ENCODE measurements around the gene PVR.
"Not testable (repeated sequence)": the region's sequence is repeated elsewhere in the genome, so short reads cannot be mapped to it uniquely, and the experiment has no call there.

The PVR gene

DNA sequence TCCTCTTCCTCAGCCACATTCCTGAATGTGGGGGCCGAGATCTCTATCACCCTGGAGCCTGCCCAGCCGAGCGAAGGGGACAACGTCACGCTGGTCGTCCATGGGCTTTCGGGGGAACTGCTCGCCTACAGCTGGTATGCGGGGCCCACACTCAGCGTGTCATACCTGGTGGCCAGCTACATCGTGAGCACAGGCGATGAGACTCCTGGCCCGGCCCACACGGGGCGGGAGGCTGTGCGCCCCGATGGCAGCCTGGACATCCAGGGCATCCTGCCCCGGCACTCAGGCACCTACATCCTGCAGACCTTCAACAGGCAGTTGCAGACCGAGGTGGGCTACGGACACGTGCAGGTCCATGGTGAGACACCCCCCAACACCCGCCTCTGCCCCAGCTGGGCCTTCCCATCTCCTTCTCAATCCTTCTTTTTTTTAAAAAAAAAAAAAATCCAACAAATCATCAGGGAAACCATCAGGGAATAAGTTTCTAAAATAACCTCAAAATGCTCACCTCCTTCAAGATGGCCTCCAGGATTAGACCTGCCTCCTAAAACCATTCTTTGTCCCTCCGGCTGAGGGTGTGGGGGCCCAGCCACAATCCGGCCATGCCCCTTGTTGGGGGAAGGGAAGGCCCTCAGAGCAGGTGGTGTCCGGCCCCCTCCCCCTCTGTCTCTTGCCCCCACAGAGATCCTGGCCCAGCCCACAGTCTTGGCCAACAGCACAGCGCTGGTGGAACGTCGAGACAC is 59.8 kb downstream of the PVR start:
- no peak for DNase-seq

- DNase-seq = no peak
These were observed 61.3 kb downstream of the PVR start for GRCh38 chr19:44704982-44705381.

GRCh38 chr19:44705502-44706010 is 61.8 kb downstream of the PVR start:
- no peak for DNase-seq

DNA sequence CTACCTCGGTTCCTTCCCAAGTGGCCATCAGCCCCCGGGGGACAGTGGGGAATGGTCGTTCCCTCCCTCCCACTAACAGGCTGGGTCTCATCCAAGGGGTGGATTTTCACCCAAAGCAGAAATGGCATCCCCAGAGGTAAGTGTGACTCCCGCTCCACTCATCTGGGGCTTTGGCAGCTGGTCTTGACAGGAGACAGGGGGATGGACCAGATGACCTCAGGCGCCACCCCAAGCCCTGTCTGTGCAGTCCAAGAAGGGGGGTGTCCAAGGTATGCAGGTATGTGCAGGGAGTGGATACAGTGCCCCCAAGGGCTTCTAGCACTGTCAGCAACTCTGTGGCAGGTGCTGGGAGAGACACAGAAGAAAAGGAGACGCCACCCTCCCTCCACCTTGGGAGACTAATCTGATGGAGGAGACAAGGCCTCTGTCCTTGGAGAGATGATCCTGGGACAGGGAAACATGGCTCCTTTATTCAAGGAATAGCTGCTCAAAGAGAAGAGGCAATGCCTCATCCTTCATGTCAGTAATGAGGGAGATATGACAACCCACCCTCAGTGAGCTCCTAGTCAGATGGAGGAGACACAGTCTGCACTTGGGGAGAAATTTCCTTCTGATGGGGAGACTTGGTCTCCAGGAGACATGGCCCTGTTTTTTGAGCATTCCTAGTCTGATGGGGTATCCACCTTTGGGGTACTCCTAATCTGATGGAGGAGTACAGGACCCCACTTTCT is 63.0 kb downstream of the PVR start:
- DNase-seq = no peak

GRCh38 chr19:44707794-44708193 is 64.1 kb downstream of the PVR start:
- no peak for DNase-seq

DNA sequence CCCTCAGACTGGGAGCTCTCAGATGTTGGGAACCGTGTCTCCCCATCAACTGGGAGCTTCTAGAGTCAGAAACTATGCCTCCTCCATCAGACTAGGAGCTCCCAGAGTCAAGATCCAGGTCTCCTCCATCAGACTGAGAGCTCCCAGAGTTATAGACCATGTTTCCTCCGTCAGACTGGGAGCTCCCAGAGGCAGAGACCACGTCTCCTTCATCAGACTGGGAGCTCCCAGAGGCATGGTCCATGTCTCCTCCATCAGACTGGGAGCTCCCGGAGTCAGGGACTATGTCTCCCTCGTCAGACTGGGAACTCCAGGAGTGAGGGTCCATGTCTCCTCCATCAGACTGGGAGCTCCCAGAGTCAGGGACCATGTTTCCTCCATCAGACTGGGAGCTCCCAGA is 65.2 kb downstream of the PVR start:
- DNase-seq = no peak

- DNase-seq = not testable (repeated sequence)
These were observed 65.9 kb downstream of the PVR start for GRCh38 chr19:44709434-44710266.

- no peak for DNase-seq
These were observed 66.8 kb downstream of the PVR start for GRCh38 chr19:44710483-44710882.

DNA sequence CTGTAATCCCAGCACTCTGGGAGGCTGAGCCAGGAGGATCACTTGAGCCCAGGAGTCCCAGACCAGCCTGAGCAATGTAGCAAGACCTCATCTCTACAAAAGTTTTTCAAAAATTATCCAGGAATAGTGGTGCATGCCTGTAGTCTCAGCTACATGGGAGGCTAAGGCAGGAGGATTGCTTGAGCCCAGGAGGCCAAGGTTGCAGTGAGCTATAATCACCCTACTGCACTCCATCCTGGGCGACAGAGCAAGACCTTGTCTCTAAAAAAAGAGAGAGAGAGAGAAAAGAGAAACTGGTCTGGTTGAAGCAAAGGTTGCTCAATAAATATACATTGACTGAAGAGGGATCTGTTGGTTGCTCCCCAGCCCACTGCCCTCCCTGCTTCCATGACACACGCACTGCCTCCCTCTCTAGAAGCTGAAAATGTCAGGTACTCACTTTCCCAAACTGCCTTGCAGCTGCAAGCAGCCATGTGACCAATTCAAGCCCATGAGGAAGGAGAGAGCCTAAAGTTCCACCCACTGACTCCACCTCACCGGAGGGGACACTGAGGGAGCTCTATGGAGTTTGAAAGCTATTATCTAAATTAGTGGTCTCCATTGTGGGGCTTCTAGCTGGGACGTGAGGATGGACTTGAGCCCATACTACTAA is 69.3 kb downstream of the PVR start:
- DNase-seq = no peak
